Breast epithelium (tissue), 4 donors: ENCODE results near the gene RRP1. TPM values are rescaled to one million over a fixed set of nuclear protein-coding genes. Genes with fewer than 3 reads are reported as not detected.

Experiments used
- DNase-seq, 2 donors: peaks; one replicate each; pipeline ENCODE4 v3.0.0-alpha.2; 2019; ENCODE audit warnings: low spot score in 2 of 2
- H3K27ac ChIP-seq, 2 donors: fragments of 200-600 bp; sonication (generic) in 1 of 2; one replicate each; pipeline ENCODE4 v1.5.1; 2016 to 2019; ENCODE audit warnings: mild to moderate bottlenecking in 1 of 2
- H3K27me3 ChIP-seq, 2 donors: fragments of 200-600 bp; sonication (generic) in 1 of 2; one replicate each; pipeline versions ENCODE4 v1.5.1 to v1.6.0; 2017 to 2019; ENCODE audit warnings: control low read depth in 1 of 2, mild to moderate bottlenecking in 1 of 2
- H3K36me3 ChIP-seq: fragments of 200-600 bp; one replicate; pipeline ENCODE4 v1.5.1; 2019
- H3K4me1 ChIP-seq, 2 donors: fragments of 200-600 bp; sonication (generic); one replicate each; pipeline ENCODE4 v1.5.1; 2016 to 2019; ENCODE audit warnings: control low read depth in 1 of 2
- H3K4me3 ChIP-seq, 3 donors: fragments of 200-600 bp; sonication (generic); 1 replicate in 2 of 3; 2 replicates in 1 of 3; pipeline ENCODE4 v1.5.1; 2016 to 2019; ENCODE audit warnings: mild to moderate bottlenecking in 3 of 3, moderate library complexity in 2 of 3
- H3K9me3 ChIP-seq, 2 donors: fragments of 200-600 bp; sonication (generic) in 1 of 2; one replicate each; pipeline ENCODE4 v1.5.1; 2016 to 2019; ENCODE audit warnings: control low read depth in 1 of 2
- CTCF ChIP-seq, 3 donors: fragments of 450-650 bp; IDR thresholded peaks; one replicate each; pipeline ENCODE4 v1.5.1; 2016 to 2017; ENCODE audit warnings: antibody characterized with exemption in 3 of 3, mild to moderate bottlenecking in 3 of 3, moderate library complexity in 3 of 3
- POLR2A ChIP-seq: fragments of 450-650 bp; IDR thresholded peaks from one replicate; pipeline ENCODE4 v1.6.1; 2016; ENCODE audit warnings: antibody characterized with exemption, mild to moderate bottlenecking, moderate library complexity
- POLR2AphosphoS5 ChIP-seq, 3 donors: sonication (generic); formaldehyde crosslinking; IDR thresholded peaks; one replicate each; pipeline ENCODE4 v1.6.1; 2017; ENCODE audit warnings: antibody characterized with exemption in 3 of 3
- intact Hi-C: fragments of 100-400 bp; cut with DNase I; formaldehyde crosslinking; loops from one replicate; pipeline ENCODE4 v1.15.1; 2023; ENCODE audit warnings: low total_unique reads
- total RNA-seq, 3 donors: library from RNA; depleted of rRNA; stranded (reverse); fragments of >200 nt; gene quantifications; one replicate each; pipeline ENCODE4 v1.1.0, GENCODE V29; 2016

RRP1 gene
- total RNA-seq, 3 donors from 2014 or later: 15.4 to 22.9 (median 16.5) TPM

- peak overlapping the region; percentile 54 to 66 for H3K27ac ChIP-seq
- no peak for TF ChIP-seq POLR2A
- H3K36me3 ChIP-seq: no peaks in the 10 kb centered on the region
- DNase-seq: no peak
- no peaks in the 10 kb centered on the region for H3K9me3 ChIP-seq
- intact Hi-C loops: no loop called here
- H3K4me1 ChIP-seq: no peaks in the 10 kb centered on the region
- H3K27me3 ChIP-seq: no peaks in the 10 kb centered on the region
- no peak overlapping the region for H3K4me3 ChIP-seq
Measured at GRCh38 chr21:43764576-43765495, 24.5 kb upstream of the RRP1 start.

- H3K4me3 ChIP-seq: no peak overlapping the region
- no peaks in the 10 kb centered on the region for H3K9me3 ChIP-seq
- TF ChIP-seq POLR2A (no peak), CTCF (IDR thresholded peaks at IDR 0.05) (no peak), POLR2AphosphoS5 (IDR thresholded peaks at IDR 0.05) (no peak)
- intact Hi-C loops: no loop called here
- DNase-seq: no peak
- no peaks in the 10 kb centered on the region for H3K36me3 ChIP-seq
- no peaks in the 10 kb centered on the region for H3K27me3 ChIP-seq
- H3K4me1 ChIP-seq: no peaks in the 10 kb centered on the region
- no peak overlapping the region for H3K27ac ChIP-seq
Measured at GRCh38 chr21:43766734-43767497, 22.5 kb upstream of the RRP1 start.

- intact Hi-C loops: no loop called here
- H3K4me1 ChIP-seq: no peaks in the 10 kb centered on the region
- H3K27ac ChIP-seq: no peak overlapping the region
- H3K36me3 ChIP-seq: no peaks in the 10 kb centered on the region
- H3K27me3 ChIP-seq: no peaks in the 10 kb centered on the region
- DNase-seq: no peak
- H3K4me3 ChIP-seq: no peak overlapping the region
- TF ChIP-seq CTCF (IDR thresholded peaks at IDR 0.05) (no peak), POLR2A (no peak), POLR2AphosphoS5 (IDR thresholded peaks at IDR 0.05) (no peak)
- H3K9me3 ChIP-seq: no peaks in the 10 kb centered on the region
Measured at GRCh38 chr21:43767498-43767983, 21.8 kb upstream of the RRP1 start.

GRCh38 chr21:43767984-43768867, 21.2 kb upstream of the RRP1 start:
- no peak overlapping the region for H3K4me3 ChIP-seq
- H3K27ac ChIP-seq: peak overlapping the region in 1 of 2 donors; percentile 32

More at GRCh38 chr21:43767984-43768867, 21.2 kb upstream of the RRP1 start:
- Histone ChIP-seq H3K36me3 (no peaks in the 10 kb centered on the region), H3K9me3 (no peaks in the 10 kb centered on the region), H3K4me1 (no peaks in the 10 kb centered on the region), H3K27me3 (no peaks in the 10 kb centered on the region)
- no peak for DNase-seq
- intact Hi-C loops: no loop called here
- TF ChIP-seq POLR2AphosphoS5 (IDR thresholded peaks at IDR 0.05) (no peak), POLR2A (no peak), CTCF (IDR thresholded peaks at IDR 0.05) (no peak)
